Transverse colon (tissue), 3 donors: ENCODE results near the gene CFAP73.

Experiments used
- EP300 ChIP-seq: sonication (generic); formaldehyde crosslinking; IDR thresholded peaks from one replicate; pipeline ENCODE4 v1.6.1; 2017; ENCODE audit warnings: antibody characterized with exemption, low read depth
- TF ChIP-seq, protein P1 (sequence below), 5 experiments: fragments of 200-600 bp in 3 of 5; fragments of 450-650 bp in 2 of 5; sonication (generic) in 3 of 5; IDR thresholded peaks; 1 replicate in 2 of 5; 2 replicates in 3 of 5; pipeline ENCODE4 v1.5.1; 2016 to 2017; ENCODE audit warnings: antibody characterized with exemption in 5 of 5, inconsistent platforms in 3 of 5, mild to moderate bottlenecking in 2 of 5, moderate library complexity in 1 of 5

DNA sequence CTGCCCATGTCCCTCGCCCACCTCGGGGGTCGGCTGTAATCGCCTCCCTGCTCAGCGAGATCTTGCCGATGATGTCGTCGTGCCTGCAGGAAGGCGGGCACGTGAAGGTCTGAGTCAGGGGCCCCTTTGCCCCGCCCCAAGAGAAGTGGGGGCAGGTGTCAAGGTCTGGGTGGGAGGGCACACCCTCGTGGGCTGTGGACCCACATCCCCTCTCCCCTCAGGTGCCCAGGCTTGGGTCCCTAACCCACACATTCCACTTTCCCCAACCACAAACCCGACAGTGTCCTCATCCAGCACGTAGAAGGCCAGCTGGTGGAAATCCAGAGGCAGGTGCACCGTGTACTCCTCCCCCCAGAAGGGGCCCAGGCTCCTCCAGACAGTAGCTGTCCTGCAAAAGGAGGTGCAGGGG, 21.7 kb upstream of the CFAP73 start:
- TF ChIP-seq, protein P1, sequence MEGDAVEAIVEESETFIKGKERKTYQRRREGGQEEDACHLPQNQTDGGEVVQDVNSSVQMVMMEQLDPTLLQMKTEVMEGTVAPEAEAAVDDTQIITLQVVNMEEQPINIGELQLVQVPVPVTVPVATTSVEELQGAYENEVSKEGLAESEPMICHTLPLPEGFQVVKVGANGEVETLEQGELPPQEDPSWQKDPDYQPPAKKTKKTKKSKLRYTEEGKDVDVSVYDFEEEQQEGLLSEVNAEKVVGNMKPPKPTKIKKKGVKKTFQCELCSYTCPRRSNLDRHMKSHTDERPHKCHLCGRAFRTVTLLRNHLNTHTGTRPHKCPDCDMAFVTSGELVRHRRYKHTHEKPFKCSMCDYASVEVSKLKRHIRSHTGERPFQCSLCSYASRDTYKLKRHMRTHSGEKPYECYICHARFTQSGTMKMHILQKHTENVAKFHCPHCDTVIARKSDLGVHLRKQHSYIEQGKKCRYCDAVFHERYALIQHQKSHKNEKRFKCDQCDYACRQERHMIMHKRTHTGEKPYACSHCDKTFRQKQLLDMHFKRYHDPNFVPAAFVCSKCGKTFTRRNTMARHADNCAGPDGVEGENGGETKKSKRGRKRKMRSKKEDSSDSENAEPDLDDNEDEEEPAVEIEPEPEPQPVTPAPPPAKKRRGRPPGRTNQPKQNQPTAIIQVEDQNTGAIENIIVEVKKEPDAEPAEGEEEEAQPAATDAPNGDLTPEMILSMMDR (IDR thresholded peaks at IDR 0.05), result no peak
- TF ChIP-seq EP300, result no peak
